LNCAP (cell line): Measurements from ENCODE around the gene ARF1.

ENCODE experiments used
- TF ChIP-seq, protein P1 (sequence below): fragments of 450-650 bp; IDR thresholded peaks from 2 replicates; pipeline ENCODE4 v1.5.1; 2017; ENCODE audit warnings: mild to moderate bottlenecking

The ARF1 gene

GRCh38 chr1:228062812-228063211 is 19.7 kb upstream of the ARF1 start:
- TF ChIP-seq, protein P1, sequence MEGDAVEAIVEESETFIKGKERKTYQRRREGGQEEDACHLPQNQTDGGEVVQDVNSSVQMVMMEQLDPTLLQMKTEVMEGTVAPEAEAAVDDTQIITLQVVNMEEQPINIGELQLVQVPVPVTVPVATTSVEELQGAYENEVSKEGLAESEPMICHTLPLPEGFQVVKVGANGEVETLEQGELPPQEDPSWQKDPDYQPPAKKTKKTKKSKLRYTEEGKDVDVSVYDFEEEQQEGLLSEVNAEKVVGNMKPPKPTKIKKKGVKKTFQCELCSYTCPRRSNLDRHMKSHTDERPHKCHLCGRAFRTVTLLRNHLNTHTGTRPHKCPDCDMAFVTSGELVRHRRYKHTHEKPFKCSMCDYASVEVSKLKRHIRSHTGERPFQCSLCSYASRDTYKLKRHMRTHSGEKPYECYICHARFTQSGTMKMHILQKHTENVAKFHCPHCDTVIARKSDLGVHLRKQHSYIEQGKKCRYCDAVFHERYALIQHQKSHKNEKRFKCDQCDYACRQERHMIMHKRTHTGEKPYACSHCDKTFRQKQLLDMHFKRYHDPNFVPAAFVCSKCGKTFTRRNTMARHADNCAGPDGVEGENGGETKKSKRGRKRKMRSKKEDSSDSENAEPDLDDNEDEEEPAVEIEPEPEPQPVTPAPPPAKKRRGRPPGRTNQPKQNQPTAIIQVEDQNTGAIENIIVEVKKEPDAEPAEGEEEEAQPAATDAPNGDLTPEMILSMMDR, result no peak

DNA sequence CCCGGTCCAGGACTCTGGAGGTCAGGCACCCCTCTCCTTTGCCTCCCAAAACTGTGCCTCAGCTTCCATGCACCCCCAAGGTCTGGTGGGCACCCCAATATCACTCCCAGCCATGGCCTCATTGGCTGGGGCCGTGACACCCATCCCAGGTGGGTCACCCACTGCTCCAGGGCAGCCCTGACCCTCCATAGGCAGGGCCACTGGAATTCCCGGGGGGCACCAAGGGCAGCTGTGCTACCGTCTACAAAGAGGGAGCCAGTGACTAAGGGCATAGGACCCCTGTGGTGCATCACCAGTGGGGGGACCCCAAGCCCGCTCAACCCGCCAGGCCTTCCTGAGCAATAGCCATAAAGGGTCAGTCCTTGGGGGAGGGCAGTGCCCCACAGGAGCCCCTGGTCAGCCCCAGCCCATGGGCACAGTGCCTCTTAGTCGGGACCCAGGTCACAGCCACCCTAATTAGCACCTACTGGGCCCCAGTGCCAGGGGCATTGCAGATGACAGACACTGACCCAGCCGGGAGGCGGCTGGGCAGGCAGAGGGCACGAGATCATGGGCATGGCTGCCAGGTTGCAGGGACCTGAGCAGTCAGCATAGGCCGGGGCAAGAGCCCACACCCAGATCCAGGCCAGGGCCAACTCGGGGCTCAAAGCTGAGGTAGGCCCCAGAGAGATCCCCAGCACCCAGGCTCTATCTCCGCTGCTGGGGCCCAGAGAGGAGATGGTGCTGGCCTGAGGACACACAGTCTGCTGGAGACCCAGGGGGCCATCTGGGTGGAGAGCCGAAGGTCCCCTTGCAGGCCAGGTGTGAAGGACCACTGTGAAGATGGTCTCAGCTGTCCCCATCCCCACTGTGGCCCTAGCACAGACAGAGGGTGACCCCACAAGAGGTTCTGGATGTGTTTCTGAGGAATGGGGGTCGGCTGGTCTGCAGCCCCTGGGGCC is 19.0 kb upstream of the ARF1 start:
- TF ChIP-seq, protein P1, result no peak

GRCh38 chr1:228064296-228064695 is 18.2 kb upstream of the ARF1 start:
- TF ChIP-seq, protein P1, result no peak

GRCh38 chr1:228064741-228065542 is 17.6 kb upstream of the ARF1 start:
- TF ChIP-seq, protein P1, result no peak

GRCh38 chr1:228065543-228066347 is 16.8 kb upstream of the ARF1 start:
- TF ChIP-seq, protein P1, result no peak

GRCh38 chr1:228066416-228066815 is 16.1 kb upstream of the ARF1 start:
- TF ChIP-seq, protein P1, result no peak
